GM21717 (cell line): ENCODE results near the gene ELP1.
A peak's percentile ranks its signal among the peaks of the same experiment; 100 is the strongest.

Experiments used
- ATAC-seq: cut with Tn5 transposase; IDR thresholded peaks from one replicate; pipeline ENCODE4 v1.9.1; 2021; ENCODE audit warnings: mild to moderate bottlenecking, moderate library complexity; ENCODE audit not compliant: unreplicated experiment

Gene ELP1

GRCh38 chr9:108885643-108886348 lies 48.1 kb downstream of the ELP1 start:
- ATAC-seq: peak; percentile 100

GRCh38 chr9:108884701-108885100 lies 49.2 kb downstream of the ELP1 start:
- ATAC-seq: no peak

GRCh38 chr9:108883085-108883484 lies 50.8 kb downstream of the ELP1 start:
- no peak for ATAC-seq

GRCh38 chr9:108882052-108882888 lies 51.7 kb downstream of the ELP1 start:
- ATAC-seq: no peak

GRCh38 chr9:108880738-108881316 lies 53.1 kb downstream of the ELP1 start:
- ATAC-seq: no peak

- ATAC-seq: no peak
Observed at GRCh38 chr9:108877524-108877923, 56.4 kb downstream of the ELP1 start.

- no peak for ATAC-seq
Observed at GRCh38 chr9:108876425-108876824, 57.5 kb downstream of the ELP1 start.

GRCh38 chr9:108874058-108874788 lies 59.7 kb downstream of the ELP1 start:
- ATAC-seq: no peak

GRCh38 chr9:108869092-108869725 lies 64.7 kb downstream of the ELP1 start:
- ATAC-seq: no peak

- no peak for ATAC-seq
Observed at GRCh38 chr9:108867829-108868228, 66.1 kb downstream of the ELP1 start.

- no peak for ATAC-seq
Observed at GRCh38 chr9:108867116-108867515, 66.8 kb downstream of the ELP1 start.

GRCh38 chr9:108866001-108866420 lies 67.9 kb downstream of the ELP1 start:
- ATAC-seq: no peak

- ATAC-seq: no peak
Observed at GRCh38 chr9:108865037-108865436, 68.9 kb downstream of the ELP1 start.

GRCh38 chr9:108864446-108864845 lies 69.5 kb downstream of the ELP1 start:
- ATAC-seq: no peak

- ATAC-seq: no peak
Observed at GRCh38 chr9:108863891-108864290, 70.0 kb downstream of the ELP1 start.

- no peak for ATAC-seq
Observed at GRCh38 chr9:108861997-108862396, 71.9 kb downstream of the ELP1 start, which contains the start of gene ACTL7A. Gene ACTL7A, plus strand, starts transcription at chr9:108862266. Its CDS starts 57 bp downstream, at chr9:108862323.

GRCh38 chr9:108861464-108861863 lies 72.5 kb downstream of the ELP1 start:
- no peak for ATAC-seq

- ATAC-seq: no peak
Observed at GRCh38 chr9:108860764-108861163, 73.2 kb downstream of the ELP1 start.

GRCh38 chr9:108860354-108860753 lies 73.6 kb downstream of the ELP1 start:
- ATAC-seq: no peak

GRCh38 chr9:108859459-108860114 lies 74.3 kb downstream of the ELP1 start:
- ATAC-seq: peak; percentile 76
